Central memory CD8-positive, alpha-beta T cell (primary cell): ENCODE data around the gene CEACAM21.

Source experiments
- ATAC-seq: fragments of 150-1000 bp; cut with Tn5 transposase; replicated peaks from 2 replicates; pipeline ENCODE4 v1.10.0; 2022; ENCODE audit warnings: mild to moderate bottlenecking, moderate FRiP score, moderate number of reproducible peaks; ENCODE audit not compliant: poor library complexity, severe bottlenecking; ENCODE audit errors: extremely low read depth
- DNase-seq, 2 donors: peaks; one replicate each; pipeline ENCODE4 v3.0.0; 2021; ENCODE audit warnings: low spot score in 2 of 2
- H3K27ac Mint-ChIP-seq: one replicate; pipeline ENCODE4 v1.8.0; 2022; ENCODE audit warnings: low read depth, mild to moderate bottlenecking, moderate library complexity, mixed read lengths
- H3K27me3 Mint-ChIP-seq: one replicate; pipeline ENCODE4 v1.8.0; 2022; ENCODE audit warnings: mixed read lengths
- H3K36me3 Mint-ChIP-seq: one replicate; pipeline ENCODE4 v1.8.0; 2022; ENCODE audit warnings: mild to moderate bottlenecking, moderate library complexity, mixed read lengths; ENCODE audit not compliant: insufficient read depth
- H3K4me1 Mint-ChIP-seq: one replicate; pipeline ENCODE4 v1.8.0; 2022; ENCODE audit warnings: mixed read lengths
- H3K4me3 Mint-ChIP-seq: one replicate; pipeline ENCODE4 v1.8.0; 2022; ENCODE audit warnings: mild to moderate bottlenecking, moderate library complexity, mixed read lengths
- H3K9me3 Mint-ChIP-seq: one replicate; pipeline ENCODE4 v1.8.0; 2022; ENCODE audit warnings: mixed read lengths

The CEACAM21 gene

GRCh38 chr19:41595258-41595889, 19.4 kb downstream of the CEACAM21 start:
- Mint-ChIP-seq H3K4me3 (no peak overlapping the region), H3K9me3 (no peaks in the 10 kb centered on the region), H3K36me3 (no peaks in the 10 kb centered on the region), H3K4me1 (peaks cover 17% of the 10 kb centered on the region), H3K27ac (no peak overlapping the region), H3K27me3 (peaks cover 62% of the 10 kb centered on the region)
- peak; percentile 78 for ATAC-seq
- DNase-seq: peak; percentile 37 to 53

DNA sequence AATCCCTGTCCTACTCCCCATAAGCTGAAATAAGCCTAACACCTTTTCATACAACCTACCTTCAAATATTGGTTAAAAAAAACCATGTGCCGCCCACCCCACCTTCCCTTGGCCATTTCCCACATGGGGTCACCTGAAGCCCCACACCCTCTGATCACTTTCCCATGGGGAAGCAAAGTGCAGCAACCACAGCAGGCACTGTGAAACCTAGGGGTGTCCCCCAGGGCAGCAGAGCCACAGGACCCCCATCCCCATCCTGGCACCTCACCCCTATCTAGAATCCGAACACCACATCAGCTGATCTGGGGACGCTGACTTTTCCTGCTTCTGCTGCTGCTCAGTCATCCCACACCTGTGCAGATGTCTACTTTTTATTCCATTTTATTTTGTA, 19.9 kb downstream of the CEACAM21 start:
- no peaks in the 10 kb centered on the region for H3K36me3 Mint-ChIP-seq
- ATAC-seq (no peak), DNase-seq (no peak)
- no peaks in the 10 kb centered on the region for H3K9me3 Mint-ChIP-seq
- H3K4me3 Mint-ChIP-seq: no peak overlapping the region
- no peak overlapping the region for H3K27ac Mint-ChIP-seq
- peaks cover 62% of the 10 kb centered on the region for H3K27me3 Mint-ChIP-seq
- H3K4me1 Mint-ChIP-seq: peaks cover 17% of the 10 kb centered on the region

- ATAC-seq (peak; percentile 81), DNase-seq (peak; percentile 65 to 67)
- H3K36me3 Mint-ChIP-seq: no peaks in the 10 kb centered on the region
- H3K9me3 Mint-ChIP-seq: no peaks in the 10 kb centered on the region
- H3K27ac Mint-ChIP-seq: no peak overlapping the region
- peaks cover 12% of the 10 kb centered on the region for H3K4me1 Mint-ChIP-seq
- H3K4me3 Mint-ChIP-seq: no peak overlapping the region
- H3K27me3 Mint-ChIP-seq: peaks cover 69% of the 10 kb centered on the region
Measured at GRCh38 chr19:41597600-41598041, 21.7 kb downstream of the CEACAM21 start.

GRCh38 chr19:41599175-41599966, 23.4 kb downstream of the CEACAM21 start:
- no peak overlapping the region for H3K4me3 Mint-ChIP-seq
- H3K9me3 Mint-ChIP-seq: no peaks in the 10 kb centered on the region
- peaks cover 12% of the 10 kb centered on the region for H3K4me1 Mint-ChIP-seq
- ATAC-seq (no peak), DNase-seq (no peak)
- no peaks in the 10 kb centered on the region for H3K36me3 Mint-ChIP-seq
- H3K27me3 Mint-ChIP-seq: peaks cover 66% of the 10 kb centered on the region
- no peak overlapping the region for H3K27ac Mint-ChIP-seq

GRCh38 chr19:41601771-41602170, 25.8 kb downstream of the CEACAM21 start:
- Mint-ChIP-seq H3K36me3 (no peaks in the 10 kb centered on the region), H3K9me3 (no peaks in the 10 kb centered on the region), H3K27ac (no peak overlapping the region), H3K27me3 (peaks cover 51% of the 10 kb centered on the region), H3K4me1 (peaks cover 6% of the 10 kb centered on the region), H3K4me3 (no peak overlapping the region)
- no peak for ATAC-seq
- DNase-seq: no peak

DNA sequence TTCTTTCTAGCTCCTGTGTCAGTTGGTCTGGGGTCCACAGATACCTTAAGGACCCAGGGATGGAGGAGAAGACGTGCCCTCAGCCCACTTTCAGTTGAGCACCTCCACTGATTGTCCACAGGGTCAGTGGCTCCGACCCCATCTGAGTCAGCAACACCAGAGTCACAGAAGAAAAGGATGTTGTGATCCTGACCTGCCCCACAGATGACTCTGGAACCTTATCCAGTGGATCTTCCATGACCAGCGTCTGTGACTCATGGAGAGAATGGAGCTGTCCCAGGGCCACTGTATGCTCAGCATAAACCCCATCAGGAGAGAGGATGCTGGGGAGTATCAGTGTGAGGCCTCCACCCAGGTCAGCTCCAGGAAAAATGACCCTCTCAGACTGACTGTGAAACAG, 28.9 kb downstream of the CEACAM21 start:
- ATAC-seq (no peak), DNase-seq (no peak)
- Mint-ChIP-seq H3K36me3 (no peaks in the 10 kb centered on the region), H3K27ac (no peak overlapping the region), H3K4me3 (no peak overlapping the region), H3K9me3 (no peaks in the 10 kb centered on the region), H3K4me1 (no peaks in the 10 kb centered on the region), H3K27me3 (peaks cover 46% of the 10 kb centered on the region)

DNA sequence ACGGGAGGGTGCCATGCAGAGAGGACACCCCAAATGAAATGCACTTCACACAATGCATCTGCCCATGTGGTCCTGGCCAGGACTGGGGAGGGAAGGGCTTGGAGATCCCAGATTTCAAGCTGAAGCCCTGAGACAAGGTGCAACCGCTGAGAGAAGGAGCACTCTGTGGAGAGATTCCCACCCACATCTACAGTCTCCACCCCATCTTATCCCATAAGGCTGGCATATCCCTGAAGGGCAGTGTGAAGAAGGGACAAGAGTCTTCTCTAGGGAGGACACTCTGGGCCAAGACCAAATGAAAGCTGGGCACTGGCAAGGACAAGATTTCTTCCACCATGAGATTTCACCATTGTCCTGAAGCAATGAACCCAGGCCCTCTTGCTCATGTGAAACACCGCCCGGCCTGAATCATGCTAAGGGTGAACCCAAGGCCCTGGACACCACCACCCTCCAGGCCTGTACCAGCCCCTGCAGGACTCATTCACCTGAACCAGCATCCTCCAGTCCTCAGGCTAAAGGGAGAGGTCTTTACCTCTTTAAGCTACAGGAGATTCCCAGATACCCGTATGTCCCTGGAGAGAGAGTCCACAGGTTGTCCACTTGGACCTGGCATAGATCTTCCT, 30.4 kb downstream of the CEACAM21 start:
- H3K4me3 Mint-ChIP-seq: no peak overlapping the region
- H3K36me3 Mint-ChIP-seq: no peaks in the 10 kb centered on the region
- no peak for ATAC-seq
- no peak for DNase-seq
- H3K9me3 Mint-ChIP-seq: no peaks in the 10 kb centered on the region
- no peak overlapping the region for H3K27ac Mint-ChIP-seq
- no peaks in the 10 kb centered on the region for H3K4me1 Mint-ChIP-seq
- H3K27me3 Mint-ChIP-seq: peaks cover 45% of the 10 kb centered on the region

DNA sequence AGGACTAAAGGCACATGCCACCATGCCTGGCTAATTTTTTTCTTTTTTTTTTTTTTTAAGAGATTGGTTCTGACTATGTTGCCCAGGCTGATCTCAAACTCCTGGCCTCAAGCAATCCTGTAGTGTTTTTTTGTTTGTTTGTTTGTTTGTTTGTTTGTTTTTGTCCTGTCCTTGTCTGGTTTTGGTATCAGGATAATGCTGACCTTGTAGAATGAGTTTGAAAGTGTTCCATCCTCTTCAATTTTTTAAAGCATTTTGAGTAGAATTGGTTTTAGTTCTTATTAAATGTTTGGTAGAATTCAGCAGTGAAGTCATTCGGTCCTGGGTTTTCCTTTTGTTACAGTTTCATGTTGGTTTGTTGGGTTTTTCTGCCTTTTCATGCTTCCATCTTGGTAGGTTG, 31.7 kb downstream of the CEACAM21 start:
- H3K36me3 Mint-ChIP-seq: no peaks in the 10 kb centered on the region
- H3K27ac Mint-ChIP-seq: no peak overlapping the region
- no peaks in the 10 kb centered on the region for H3K9me3 Mint-ChIP-seq
- DNase-seq: no peak
- no peak for ATAC-seq
- no peak overlapping the region for H3K4me3 Mint-ChIP-seq
- peaks cover 38% of the 10 kb centered on the region for H3K27me3 Mint-ChIP-seq
- no peaks in the 10 kb centered on the region for H3K4me1 Mint-ChIP-seq

GRCh38 chr19:41610789-41611188, 34.8 kb downstream of the CEACAM21 start:
- no peak overlapping the region for H3K4me3 Mint-ChIP-seq
- ATAC-seq: no peak
- H3K27ac Mint-ChIP-seq: no peak overlapping the region
- H3K27me3 Mint-ChIP-seq: peaks cover 65% of the 10 kb centered on the region
- no peaks in the 10 kb centered on the region for H3K36me3 Mint-ChIP-seq
- no peak for DNase-seq
- H3K9me3 Mint-ChIP-seq: no peaks in the 10 kb centered on the region
- no peaks in the 10 kb centered on the region for H3K4me1 Mint-ChIP-seq

- Mint-ChIP-seq H3K27me3 (peaks cover 70% of the 10 kb centered on the region), H3K9me3 (no peaks in the 10 kb centered on the region), H3K27ac (no peak overlapping the region), H3K36me3 (no peaks in the 10 kb centered on the region), H3K4me3 (no peak overlapping the region), H3K4me1 (no peaks in the 10 kb centered on the region)
- ATAC-seq (no peak), DNase-seq (no peak)
Measured at GRCh38 chr19:41612483-41612882, 36.5 kb downstream of the CEACAM21 start.

DNA sequence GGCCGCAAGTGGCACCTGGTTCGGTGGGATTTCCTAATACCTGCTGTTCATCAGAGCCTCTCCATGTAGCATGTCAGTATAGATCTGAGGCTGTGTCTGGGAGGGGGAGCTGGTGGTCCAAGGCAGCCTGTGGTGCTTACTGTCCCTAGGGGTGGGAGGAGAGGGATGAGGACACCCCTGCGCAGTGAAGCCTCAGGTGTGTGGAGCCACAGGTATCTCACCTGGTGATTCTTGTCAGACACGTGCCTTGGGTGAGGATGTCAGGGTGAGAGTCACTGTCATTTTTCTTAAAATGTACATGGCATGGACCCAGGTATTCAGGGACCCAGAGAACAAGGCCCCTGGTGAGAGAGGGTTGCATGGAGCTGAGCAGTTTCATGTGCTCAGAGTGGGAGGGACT, 39.2 kb downstream of the CEACAM21 start:
- Mint-ChIP-seq H3K36me3 (no peaks in the 10 kb centered on the region), H3K9me3 (no peaks in the 10 kb centered on the region), H3K4me1 (no peaks in the 10 kb centered on the region), H3K27ac (no peak overlapping the region), H3K27me3 (peaks cover 80% of the 10 kb centered on the region), H3K4me3 (no peak overlapping the region)
- no peak for ATAC-seq
- DNase-seq: no peak

- Mint-ChIP-seq H3K4me3 (no peak overlapping the region), H3K9me3 (no peaks in the 10 kb centered on the region), H3K36me3 (no peaks in the 10 kb centered on the region), H3K4me1 (no peaks in the 10 kb centered on the region), H3K27ac (no peak overlapping the region), H3K27me3 (peaks cover 87% of the 10 kb centered on the region)
- DNase-seq (no peak), ATAC-seq (no peak)
Measured at GRCh38 chr19:41616792-41617621, 41.0 kb downstream of the CEACAM21 start.
